Omental fat pad (tissue), 4 donors: Measurements from ENCODE around the gene PRSS21. TPM values are rescaled to one million over a fixed set of nuclear protein-coding genes. Genes with fewer than 3 reads are reported as not detected.

Source experiments
- ATAC-seq: fragments of 150-250 bp; one replicate; pipeline ENCODE4 v1.9.1; 2016; ENCODE audit warnings: mild to moderate bottlenecking, moderate library complexity; ENCODE audit not compliant: low FRiP score
- DNase-seq: peaks from one replicate; pipeline ENCODE4 v3.0.0-alpha.2; 2019; ENCODE audit warnings: low spot score
- total RNA-seq, 4 donors: library from RNA; depleted of rRNA; stranded (reverse); fragments of >200 nt; gene quantifications; one replicate each; pipeline ENCODE4 v1.1.0, GENCODE V29; 2016
- TF ChIP-seq, protein P1 (sequence below), 3 donors: fragments of 450-650 bp; IDR thresholded peaks; one replicate each; pipeline ENCODE4 v1.5.1; 2016 to 2017; ENCODE audit warnings: antibody characterized with exemption in 3 of 3, mild to moderate bottlenecking in 3 of 3, moderate library complexity in 2 of 3

PRSS21 gene
- total RNA-seq, 4 donors from 2014 or later: 0.65 to 1.0 TPM; not detected in 2

DNA sequence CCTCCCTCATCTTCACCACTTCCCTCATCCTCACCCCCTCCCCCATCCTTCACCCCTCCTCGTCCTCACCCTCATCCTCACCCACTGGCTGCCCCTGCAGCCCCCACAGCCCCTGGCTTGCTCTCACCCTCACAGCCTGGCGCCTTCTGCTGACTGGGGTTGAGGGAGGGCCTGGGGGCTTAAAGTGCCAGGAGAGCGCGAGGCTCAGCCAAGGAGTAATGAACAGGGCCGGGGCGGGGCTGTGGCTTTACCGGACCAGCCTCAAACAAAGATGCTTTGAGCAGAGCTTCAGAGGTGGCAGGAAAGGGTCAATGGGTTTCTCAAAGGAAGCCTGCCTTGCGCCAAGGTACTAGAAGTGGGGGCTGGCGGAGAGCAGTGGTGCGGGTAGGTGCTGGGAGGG is 29.6 kb upstream of the PRSS21 start, which contains the start of gene PRSS33:
TSS of gene PRSS33 (minus strand) at position 155 of the 400 bp plus-strand sequence. CDS start 1,013 bp downstream, outside the sequence.
- DNase-seq (peak; percentile 20), ATAC-seq (no peak)
- TF ChIP-seq, protein P1, sequence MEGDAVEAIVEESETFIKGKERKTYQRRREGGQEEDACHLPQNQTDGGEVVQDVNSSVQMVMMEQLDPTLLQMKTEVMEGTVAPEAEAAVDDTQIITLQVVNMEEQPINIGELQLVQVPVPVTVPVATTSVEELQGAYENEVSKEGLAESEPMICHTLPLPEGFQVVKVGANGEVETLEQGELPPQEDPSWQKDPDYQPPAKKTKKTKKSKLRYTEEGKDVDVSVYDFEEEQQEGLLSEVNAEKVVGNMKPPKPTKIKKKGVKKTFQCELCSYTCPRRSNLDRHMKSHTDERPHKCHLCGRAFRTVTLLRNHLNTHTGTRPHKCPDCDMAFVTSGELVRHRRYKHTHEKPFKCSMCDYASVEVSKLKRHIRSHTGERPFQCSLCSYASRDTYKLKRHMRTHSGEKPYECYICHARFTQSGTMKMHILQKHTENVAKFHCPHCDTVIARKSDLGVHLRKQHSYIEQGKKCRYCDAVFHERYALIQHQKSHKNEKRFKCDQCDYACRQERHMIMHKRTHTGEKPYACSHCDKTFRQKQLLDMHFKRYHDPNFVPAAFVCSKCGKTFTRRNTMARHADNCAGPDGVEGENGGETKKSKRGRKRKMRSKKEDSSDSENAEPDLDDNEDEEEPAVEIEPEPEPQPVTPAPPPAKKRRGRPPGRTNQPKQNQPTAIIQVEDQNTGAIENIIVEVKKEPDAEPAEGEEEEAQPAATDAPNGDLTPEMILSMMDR (IDR thresholded peaks at IDR 0.05): no peak

DNA sequence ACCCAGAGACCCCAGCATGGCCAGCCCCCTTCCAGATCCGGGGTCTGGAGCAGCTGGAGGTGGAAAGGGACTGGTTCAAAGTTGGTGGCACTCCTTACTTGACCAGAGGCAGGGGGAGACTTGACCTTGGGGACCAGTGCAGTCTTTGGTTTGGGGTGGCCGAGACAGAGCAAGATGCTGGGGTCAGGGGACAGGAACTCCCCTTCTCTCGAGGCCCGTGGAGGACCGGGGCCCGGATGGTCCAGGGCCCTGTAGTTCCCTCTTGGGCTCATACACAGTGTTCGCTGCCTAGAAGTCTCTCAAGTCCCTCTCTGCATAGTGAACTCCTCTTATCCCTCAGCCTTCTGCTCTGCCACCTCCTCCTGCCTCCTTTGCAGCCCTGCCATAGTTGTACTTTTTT is 29.1 kb upstream of the PRSS21 start:
- ATAC-seq (no peak), DNase-seq (no peak)
- TF ChIP-seq, protein P1 (IDR thresholded peaks at IDR 0.05): no peak

DNA sequence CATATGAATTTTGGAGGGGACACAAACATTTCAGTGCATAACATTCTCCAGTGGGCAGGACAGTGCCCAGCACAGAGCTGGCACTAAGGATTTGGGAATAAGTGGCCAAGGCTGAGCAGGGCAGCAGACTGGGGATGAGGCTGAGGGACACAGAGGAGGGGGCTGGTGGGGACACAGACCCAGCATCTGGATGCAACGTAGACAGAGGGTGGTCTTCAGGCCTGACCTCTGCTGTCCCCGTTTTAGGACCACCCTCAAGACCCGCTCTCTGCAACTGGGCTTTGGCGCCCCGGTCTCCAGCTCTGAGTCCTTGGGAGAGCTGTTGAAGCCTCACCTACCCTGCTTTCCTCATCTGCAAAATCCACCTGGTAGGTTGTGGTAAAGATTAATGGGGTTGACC is 26.4 kb upstream of the PRSS21 start:
- ATAC-seq (no peak), DNase-seq (no peak)
- TF ChIP-seq, protein P1 (IDR thresholded peaks at IDR 0.05): no peak

DNA sequence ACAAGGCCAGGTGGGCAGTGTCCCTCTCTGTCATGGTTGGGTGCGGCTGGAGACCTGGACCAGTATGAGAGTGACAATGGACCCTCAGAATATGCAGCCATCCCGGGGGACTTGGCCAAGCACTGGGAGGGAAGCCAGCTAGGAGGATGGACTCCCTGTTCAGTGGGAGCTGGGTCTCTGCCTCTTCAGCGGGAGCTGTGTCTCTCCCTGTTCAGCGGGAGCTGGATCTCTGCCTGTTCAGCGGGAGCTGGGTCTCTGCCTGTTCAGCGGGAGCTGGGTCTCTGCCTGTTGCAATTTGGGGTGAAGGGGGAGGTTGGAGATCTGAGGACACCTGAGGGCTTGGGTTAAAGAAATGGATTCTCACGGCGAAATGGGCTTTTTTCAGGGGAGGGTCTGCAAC is 25.9 kb upstream of the PRSS21 start:
- TF ChIP-seq, protein P1 (IDR thresholded peaks at IDR 0.05): no peak
- no peak for DNase-seq
- ATAC-seq: no peak

DNA sequence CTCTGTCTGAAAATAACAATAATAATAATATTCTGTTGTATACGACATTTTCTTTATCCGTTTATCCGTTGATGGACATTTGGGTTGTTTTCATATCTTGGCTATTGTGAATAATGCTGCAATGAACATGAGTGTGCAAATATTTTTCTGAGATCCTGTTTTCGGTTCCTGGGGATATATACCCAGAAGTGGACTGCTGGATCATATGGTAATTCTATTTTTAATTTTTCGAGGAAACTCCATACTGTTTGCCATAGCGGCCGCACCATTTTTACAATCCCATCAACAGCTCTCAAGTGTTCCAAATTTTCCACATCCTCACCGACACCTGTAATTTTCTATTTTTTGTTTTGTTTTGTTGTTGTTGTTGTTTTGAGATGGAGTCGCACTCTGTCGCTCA is 24.1 kb upstream of the PRSS21 start:
- TF ChIP-seq, protein P1 (IDR thresholded peaks at IDR 0.05): no peak
- no peak for ATAC-seq
- DNase-seq: no peak

- TF ChIP-seq, protein P1 (IDR thresholded peaks at IDR 0.05): no peak
- no peak for ATAC-seq
- DNase-seq: no peak
Measured at GRCh38 chr16:2795395-2796143, 21.5 kb upstream of the PRSS21 start.

- ATAC-seq: no peak
- TF ChIP-seq, protein P1 (IDR thresholded peaks at IDR 0.05): no peak
- DNase-seq: no peak
Measured at GRCh38 chr16:2798723-2799204, 18.3 kb upstream of the PRSS21 start.
